Testis (tissue), 3 donors: ENCODE results near the gene PCYT2. TPM values are rescaled to one million over a fixed set of nuclear protein-coding genes. Genes with fewer than 3 reads are reported as not detected.

ENCODE experiments used
- DNase-seq: peaks from one replicate; pipeline ENCODE4 v3.0.0-alpha.2; 2019
- H3K27ac ChIP-seq, 2 donors: fragments of 200-600 bp; sonication (generic); one replicate each; pipeline ENCODE4 v1.5.1; 2019
- H3K27me3 ChIP-seq: fragments of 200-600 bp; sonication (generic); one replicate; pipeline ENCODE4 v1.5.1; 2019
- H3K36me3 ChIP-seq: fragments of 200-600 bp; sonication (generic); one replicate; pipeline ENCODE4 v1.5.1; 2017; ENCODE audit warnings: low read depth; ENCODE audit errors: missing control alignments
- H3K4me1 ChIP-seq: fragments of 200-600 bp; sonication (generic); one replicate; pipeline ENCODE4 v1.5.1; 2019
- H3K4me3 ChIP-seq, 2 donors: fragments of 200-600 bp; sonication (generic); one replicate each; pipeline ENCODE4 v1.5.1; 2017 to 2019
- H3K9me3 ChIP-seq: fragments of 200-600 bp; sonication (generic); one replicate; pipeline ENCODE4 v1.5.1; 2017
- CTCF ChIP-seq, 3 experiments: fragments of 450-650 bp in 2 of 3; fragments of 200-600 bp in 1 of 3; sonication (generic) in 1 of 3; IDR thresholded peaks; one replicate each; pipeline ENCODE4 v1.5.1; 2016 to 2019; ENCODE audit warnings: antibody characterized with exemption in 3 of 3, mild to moderate bottlenecking in 2 of 3, moderate library complexity in 1 of 3
- POLR2A ChIP-seq: fragments of 450-650 bp; IDR thresholded peaks from one replicate; pipeline ENCODE4 v1.6.1; 2017; ENCODE audit warnings: antibody characterized with exemption, mild to moderate bottlenecking, moderate library complexity
- WGBS, 2 donors: methylation state at CpG; one replicate each; pipeline ENCODE4 v1.1.5; 2018; 5-methylcytosine and 5-hydroxymethylcytosine counted together
- intact Hi-C: fragments of 100-400 bp; cut with DNase I; formaldehyde crosslinking; loops from one replicate; pipeline ENCODE4 v1.15.1; 2023; ENCODE audit warnings: low total_unique reads
- polyA plus RNA-seq: library from polyadenylated mRNA; stranded (reverse); fragments of 350-450 nt; fragmentation: Illumina TruSeq; extraction: RNeasy Lipid Tissue Mini Kit (QIAGEN cat#74804); gene quantifications from one replicate; pipeline ENCODE4 v1.2.3, GENCODE V29; 2014; ENCODE audit warnings: low read depth, low replicate concordance; ENCODE audit not compliant: insufficient read depth
- total RNA-seq, 2 donors: library from RNA; depleted of rRNA; stranded (reverse); fragments of >200 nt; gene quantifications; one replicate each; pipeline ENCODE4 v1.2.3, GENCODE V29; 2016

PCYT2 gene
- total and polyA plus RNA-seq, 3 donors from 2014 or later, result 171 to 488 (median 438) TPM

GRCh38 chr17:81929253-81930141 is 18.3 kb upstream of the PCYT2 start:
- Histone ChIP-seq H3K27ac (no peak overlapping the region), H3K27me3 (no peaks in the 10 kb centered on the region), H3K9me3 (no peaks in the 10 kb centered on the region), H3K36me3 (no peaks in the 10 kb centered on the region), H3K4me1 (peaks cover 22% of the 10 kb centered on the region), H3K4me3 (no peak overlapping the region)
- intact Hi-C loops, result no loop called here
- TF ChIP-seq CTCF (IDR thresholded peaks at IDR 0.05) (no peak), POLR2A (no peak)
- DNase-seq, result no peak
- 83 to 85% methylated on average over 30 to 31 of the region's 31 CpGs for WGBS, 2 donors

- Histone ChIP-seq H3K4me1 (peaks cover 30% of the 10 kb centered on the region), H3K9me3 (no peaks in the 10 kb centered on the region), H3K36me3 (no peaks in the 10 kb centered on the region), H3K27me3 (no peaks in the 10 kb centered on the region), H3K4me3 (peak overlapping the region; percentile 55 to 93), H3K27ac (peak overlapping the region in 1 of 2 donors; percentile 93)
- 27 to 51% methylated on average over 5 to 44 of the region's 44 CpGs for WGBS, 2 donors
- TF ChIP-seq POLR2A, result no peak
- intact Hi-C loops, result no loop called here
- no peak for DNase-seq
Observed at GRCh38 chr17:81928544-81929252, 17.5 kb upstream of the PCYT2 start.

- Histone ChIP-seq H3K27me3 (no peaks in the 10 kb centered on the region), H3K36me3 (no peaks in the 10 kb centered on the region), H3K9me3 (no peaks in the 10 kb centered on the region), H3K27ac (peak within 1 kb of the TSS; percentile 85 to 93), H3K4me1 (peaks cover 38% of the 10 kb centered on the region), H3K4me3 (peak within 1 kb of the TSS; percentile 87 to 93)
- WGBS, 2 donors, result 1 to 8% methylated on average over 7 to 62 of the region's 98 CpGs
- TF ChIP-seq POLR2A, result no peak
- peak in 1 of 3 experiments; percentile 5 for TF ChIP-seq CTCF (IDR thresholded peaks at IDR 0.05)
- intact Hi-C loops, result no loop called here
- DNase-seq, result peak; percentile 95
Observed at GRCh38 chr17:81927653-81928543, 16.7 kb upstream of the PCYT2 start, which contains the start of gene MAFG. MAFG (minus strand) TSS chr17:81927735; CDS start chr17:81923185, 4,550 bp downstream.

GRCh38 chr17:81927152-81927652 is 16.0 kb upstream of the PCYT2 start:
- peak overlapping the region; percentile 87 to 93 for H3K4me3 ChIP-seq
- no peak for TF ChIP-seq CTCF (IDR thresholded peaks at IDR 0.05)
- TF ChIP-seq POLR2A, result no peak
- no peaks in the 10 kb centered on the region for H3K36me3 ChIP-seq
- no peaks in the 10 kb centered on the region for H3K27me3 ChIP-seq
- peak overlapping the region; percentile 85 to 93 for H3K27ac ChIP-seq
- DNase-seq, result no peak
- H3K9me3 ChIP-seq, result no peaks in the 10 kb centered on the region
- WGBS, 2 donors, result 0% methylated on average over 11 of the region's 78 CpGs; no CpG with 5 or more reads in 1 of the 2 donors
- peaks cover 41% of the 10 kb centered on the region for H3K4me1 ChIP-seq
- intact Hi-C loops, result no loop called here
